T-helper 2 cell treated with Interferon-gamma antibody and Interleukin-4, amounts not matched to agents 100 ng/mL and 5 ng/mL, for 36 hours (primary cell): ENCODE measurements around the gene CAPG. TPM values are rescaled to one million over a fixed set of nuclear protein-coding genes. Genes with fewer than 3 reads are reported as not detected.
"Not testable (repeated sequence)": the region's sequence is repeated elsewhere in the genome, so short reads cannot be mapped to it uniquely, and the experiment has no call there.

Experiments
- intact Hi-C: fragments of 100-400 bp; cut with micrococcal nuclease; formaldehyde crosslinking; loops from one replicate; pipeline ENCODE4 v1.15.1; 2023
- total RNA-seq: library from RNA; stranded (reverse); gene quantifications from 2 replicates; pipeline ENCODE4 v1.2.3, GENCODE V29; 2022

CAPG gene
- total RNA-seq, 1 donor from 2014 or later = 407 TPM

GRCh38 chr2:85398426-85399182, 11.6 kb downstream of the CAPG start:
- intact Hi-C loops = no loop called here

- intact Hi-C loops = no loop called here
These were observed 12.2 kb downstream of the CAPG start for GRCh38 chr2:85397925-85398331.

DNA sequence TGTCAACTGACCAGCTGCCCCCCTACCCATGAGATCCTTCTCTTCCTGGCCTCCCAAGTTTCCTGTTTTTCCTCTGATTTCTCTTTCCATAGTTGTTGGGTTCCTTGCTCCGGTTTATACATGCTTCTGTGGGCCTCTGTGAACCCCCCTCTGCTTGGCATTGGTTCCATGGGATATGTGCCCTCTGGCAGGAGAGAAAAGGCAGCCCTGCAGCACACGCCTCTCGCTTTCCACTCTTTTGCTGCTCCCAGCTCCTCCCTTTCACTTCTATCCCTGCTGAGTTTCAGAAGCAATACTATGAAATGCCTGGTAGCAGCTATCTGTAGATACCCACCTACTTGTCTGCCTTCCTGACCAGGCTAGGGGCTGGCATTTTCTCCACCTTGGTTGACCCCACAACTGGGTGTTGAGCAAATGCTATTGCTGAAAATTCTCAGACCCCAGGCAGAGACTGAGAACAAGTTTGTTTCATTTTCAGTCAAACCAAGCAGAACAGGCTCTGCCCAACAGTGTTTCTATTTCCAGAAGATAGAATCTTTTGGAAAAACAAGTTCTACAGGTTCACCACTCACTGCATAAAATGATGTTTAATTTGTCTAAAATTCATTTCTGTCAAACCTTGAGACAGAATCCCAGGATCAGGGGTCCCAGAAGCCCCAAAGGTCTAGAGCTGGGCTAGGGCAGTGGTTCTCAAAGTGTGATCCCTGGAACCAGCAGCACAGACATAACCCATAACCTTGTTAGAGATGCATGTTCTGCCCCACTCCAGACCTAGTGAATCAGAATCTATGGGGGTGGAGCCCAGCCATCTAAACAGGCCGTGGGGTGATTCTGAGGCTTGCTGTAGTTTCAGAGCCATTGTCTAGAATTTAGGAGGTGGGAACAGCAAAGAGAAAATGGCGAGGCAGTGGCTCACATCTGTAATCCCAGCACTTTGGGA, 13.4 kb downstream of the CAPG start:
- intact Hi-C loops = no loop called here

GRCh38 chr2:85395912-85396475, 14.2 kb downstream of the CAPG start:
- intact Hi-C loops = no loop called here

DNA sequence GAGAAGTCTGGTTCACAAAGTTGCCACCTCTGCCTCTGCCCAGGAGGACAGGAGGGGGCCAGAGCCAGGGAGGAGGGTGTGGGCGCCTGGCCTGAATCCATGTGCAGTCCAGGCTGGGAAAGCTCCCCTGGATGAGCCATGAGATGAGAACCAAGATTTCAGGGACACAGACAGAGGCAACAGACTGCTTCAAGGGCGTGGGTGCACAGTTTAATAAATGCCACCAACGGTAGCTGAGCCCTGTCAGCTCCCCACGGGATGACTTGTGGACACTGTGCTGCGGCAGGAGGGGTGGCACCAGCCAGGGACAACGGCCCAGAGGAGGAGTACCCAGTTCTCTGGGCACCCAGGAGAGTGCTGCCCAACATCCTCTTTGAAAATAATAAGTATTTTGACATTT, 15.2 kb downstream of the CAPG start:
- intact Hi-C loops = loop anchor here (5.0 kb wide), 1 partner anchor 43 kb away; the partner anchor contains the start of genes ELMOD3 and RETSAT

DNA sequence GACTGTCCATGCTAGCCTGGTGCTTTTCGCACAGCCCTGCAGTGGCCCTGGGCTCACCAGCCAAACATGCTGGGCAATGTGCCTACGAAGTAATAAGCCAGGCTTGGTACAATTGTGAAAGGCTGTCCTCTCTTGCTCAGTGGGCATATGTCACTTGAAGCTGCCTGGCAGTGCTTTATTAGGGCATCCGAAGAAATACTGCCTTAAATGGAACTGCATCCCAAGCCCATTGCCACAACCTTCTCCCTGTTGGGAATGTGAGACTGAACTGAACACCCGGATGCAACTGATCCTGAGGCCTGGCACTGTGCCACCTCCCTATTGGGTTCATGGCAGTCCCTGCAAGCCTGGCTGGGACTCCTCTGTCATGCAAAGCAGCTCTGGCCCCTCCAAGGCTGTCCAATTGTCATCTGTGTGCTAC, 15.9 kb downstream of the CAPG start:
- intact Hi-C loops = loop anchor here (5.0 kb wide), 1 partner anchor 42 kb away; the partner anchor contains the start of genes ELMOD3 and RETSAT

- intact Hi-C loops = loop anchor here (5.0 kb wide), 1 partner anchor 42 kb away; the partner anchor contains the start of genes ELMOD3 and RETSAT
These were observed 16.3 kb downstream of the CAPG start for GRCh38 chr2:85393836-85394235.

- intact Hi-C loops = loop anchor here (1.0 to 5.0 kb wide), 3 partner anchors 28 to 161 kb away; partner anchors contain the start of genes ELMOD3, RETSAT and SH2D6
These were observed 19.1 kb downstream of the CAPG start for GRCh38 chr2:85390941-85391669.

DNA sequence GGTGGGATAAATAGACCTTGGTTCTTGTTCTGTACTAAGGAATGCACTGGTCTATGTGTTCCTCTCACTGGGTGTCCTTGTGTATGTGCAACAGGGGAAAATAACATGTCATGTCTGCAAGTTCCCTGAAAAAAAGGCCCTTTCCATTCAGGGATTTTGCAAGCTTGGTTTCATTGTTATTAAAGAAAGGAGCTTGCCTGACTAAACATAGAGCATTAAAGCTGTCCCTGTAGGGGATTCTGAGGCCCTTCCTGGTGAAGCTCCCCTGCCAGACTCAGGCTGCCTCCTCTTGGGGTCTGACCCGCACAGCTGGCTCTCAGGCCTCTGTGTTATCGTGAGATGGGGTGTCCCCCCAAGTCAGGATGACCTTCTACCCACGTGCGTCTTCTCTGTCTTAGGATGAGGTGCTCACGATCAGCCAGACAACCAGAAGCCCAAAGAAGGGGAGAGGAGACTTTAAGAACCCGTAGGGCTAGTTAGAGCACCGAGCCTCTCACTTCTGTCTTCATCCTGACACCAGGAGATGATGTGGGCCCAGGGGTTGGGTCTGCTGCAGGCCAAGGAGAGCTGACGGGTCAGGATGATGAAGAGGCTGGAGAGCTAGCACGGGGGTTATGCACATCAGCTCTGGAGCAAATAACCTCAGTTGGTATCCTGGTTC, 21.2 kb downstream of the CAPG start:
- intact Hi-C loops = no loop called here

- intact Hi-C loops = no loop called here
These were observed 22.4 kb downstream of the CAPG start for GRCh38 chr2:85387754-85388153.

DNA sequence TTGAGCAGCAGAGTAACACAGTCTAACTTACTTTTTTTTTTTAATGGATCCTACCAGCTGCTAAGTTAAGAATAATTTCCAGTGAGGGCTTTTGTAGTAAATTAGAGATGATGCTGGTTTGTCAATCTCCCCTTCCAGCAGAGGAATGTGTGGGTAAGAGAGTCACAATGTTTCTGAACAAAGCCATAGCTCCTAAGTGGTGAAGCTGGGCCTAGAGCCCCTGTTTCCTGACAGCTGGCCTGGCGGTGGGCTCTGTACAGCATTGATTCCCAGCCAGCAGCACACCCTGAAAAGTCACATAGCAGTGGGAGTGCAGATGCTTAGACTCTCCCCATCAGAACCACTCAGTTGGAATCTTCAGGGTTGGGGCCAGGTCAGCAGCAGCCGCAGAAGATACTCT, 24.4 kb downstream of the CAPG start:
- intact Hi-C loops = no loop called here

DNA sequence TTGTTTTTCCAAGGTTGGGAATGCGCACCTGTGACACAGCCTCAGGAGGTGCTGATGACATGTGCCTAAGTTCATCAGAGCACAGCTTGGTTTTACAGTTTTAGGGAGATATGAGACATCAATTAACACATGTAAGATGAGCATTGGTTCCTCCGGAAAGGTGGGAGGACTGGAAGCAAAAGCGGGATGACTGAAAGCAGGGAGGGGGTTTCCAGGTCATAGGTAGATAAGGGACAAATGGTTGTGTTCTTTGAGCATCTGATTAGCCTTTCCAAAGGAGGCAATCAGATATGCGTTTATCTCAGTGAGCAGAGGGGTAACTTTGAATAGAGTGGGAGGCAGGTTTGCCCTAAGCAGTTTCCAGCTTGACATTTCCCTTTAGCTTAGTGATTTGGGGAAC, 26.3 kb downstream of the CAPG start:
- intact Hi-C loops = no loop called here

- intact Hi-C loops = not testable (repeated sequence)
These were observed 27.0 kb downstream of the CAPG start for GRCh38 chr2:85383151-85383550.

DNA sequence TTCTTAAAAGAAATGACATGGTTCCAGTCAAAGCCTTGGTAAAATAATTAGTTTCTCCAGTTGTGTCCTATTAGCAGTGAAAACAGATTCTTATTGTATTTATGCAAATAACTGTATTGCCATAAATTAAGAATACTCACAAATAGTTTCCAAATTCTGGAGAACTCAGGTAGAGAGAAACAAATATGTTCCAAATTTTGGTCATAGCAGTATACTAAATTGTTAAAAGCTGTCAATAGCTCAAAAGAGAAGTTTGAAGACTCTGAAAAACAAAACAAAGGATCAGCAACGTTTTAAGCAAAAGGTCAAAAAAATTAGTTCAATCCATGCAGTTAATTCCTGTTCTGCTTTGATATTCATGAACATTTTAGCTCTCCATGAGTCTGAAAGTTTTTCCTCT, 30.1 kb downstream of the CAPG start:
- intact Hi-C loops = no loop called here

- intact Hi-C loops = no loop called here
These were observed 31.9 kb downstream of the CAPG start for GRCh38 chr2:85378257-85378656.

DNA sequence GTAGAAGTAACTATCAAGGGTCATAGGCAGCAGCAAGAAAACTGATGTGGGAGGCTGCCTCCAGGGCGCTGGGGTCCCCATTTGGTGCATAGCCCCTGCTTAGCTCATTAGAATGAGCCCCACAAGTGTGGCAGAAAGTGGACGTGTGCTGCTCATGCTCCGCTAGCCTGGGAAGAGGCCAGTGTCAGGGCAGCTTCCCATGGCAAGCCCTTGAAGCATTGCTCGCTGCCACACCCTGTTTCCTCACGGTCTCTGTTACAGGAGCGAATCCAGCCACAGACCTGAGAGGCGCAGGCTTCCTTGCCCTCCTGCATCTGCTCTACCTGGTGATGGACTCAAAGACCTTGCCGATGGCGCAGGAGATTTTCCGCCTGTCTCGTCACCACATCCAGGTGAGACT, 33.1 kb downstream of the CAPG start:
- intact Hi-C loops = no loop called here

DNA sequence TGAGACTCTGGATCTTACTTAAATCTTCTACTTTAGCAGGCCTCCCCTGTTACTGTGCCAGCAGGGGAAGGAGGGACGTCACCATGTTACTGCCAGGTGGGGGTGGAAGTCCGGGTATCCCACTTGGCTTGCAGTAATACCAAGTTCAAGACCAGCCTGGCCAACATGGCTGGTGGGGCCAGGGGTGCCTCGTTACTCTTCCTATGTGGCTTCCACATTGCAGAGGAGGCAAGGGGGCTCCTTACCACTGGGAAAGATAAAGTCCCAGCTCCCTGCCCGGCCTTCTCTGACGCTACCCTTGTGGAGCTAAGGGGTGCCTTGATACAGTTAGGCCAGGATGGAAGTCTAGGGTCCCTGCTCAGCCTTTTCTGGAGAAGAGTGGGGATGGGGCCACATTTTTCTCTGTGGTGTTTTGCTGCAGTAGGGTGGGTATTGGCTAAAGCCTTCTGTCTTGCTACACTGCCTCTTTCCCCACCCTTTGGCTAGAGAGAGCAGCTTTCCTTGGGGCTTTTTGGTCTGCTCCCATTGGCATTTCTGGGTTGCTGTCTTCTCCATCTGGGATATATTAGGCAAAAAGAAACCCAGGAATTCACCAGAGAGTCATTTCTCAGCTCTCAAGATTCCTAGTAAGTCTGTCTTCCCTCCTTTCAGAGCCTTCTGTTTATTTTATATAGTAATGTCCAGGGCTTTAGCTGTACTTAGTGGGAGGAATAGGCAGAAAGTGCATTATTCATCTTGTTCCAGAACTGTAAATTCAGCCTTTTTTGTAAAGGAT, 33.7 kb downstream of the CAPG start:
- intact Hi-C loops = no loop called here

DNA sequence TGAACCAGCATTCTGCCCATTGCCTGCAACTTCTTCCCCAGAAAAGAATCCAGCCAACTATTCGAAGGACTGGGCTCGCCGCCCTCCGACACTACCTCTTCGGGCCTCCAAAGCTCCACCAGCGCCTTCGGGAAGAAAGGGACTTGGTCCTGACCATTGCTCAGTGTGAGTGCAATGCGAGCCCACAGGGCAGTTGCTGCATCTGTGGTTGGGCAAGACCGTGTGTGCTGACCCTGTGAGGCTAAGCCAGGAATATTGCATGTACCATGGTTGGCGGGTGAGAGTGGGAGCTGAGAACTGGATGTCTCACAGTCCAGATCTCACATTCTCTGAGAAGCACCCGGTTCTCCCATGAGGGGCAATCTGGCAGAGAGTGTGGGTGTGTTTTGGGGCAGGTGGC, 39.1 kb downstream of the CAPG start:
- intact Hi-C loops = no loop called here

- intact Hi-C loops = no loop called here
These were observed 40.7 kb downstream of the CAPG start for GRCh38 chr2:85369500-85369899.

DNA sequence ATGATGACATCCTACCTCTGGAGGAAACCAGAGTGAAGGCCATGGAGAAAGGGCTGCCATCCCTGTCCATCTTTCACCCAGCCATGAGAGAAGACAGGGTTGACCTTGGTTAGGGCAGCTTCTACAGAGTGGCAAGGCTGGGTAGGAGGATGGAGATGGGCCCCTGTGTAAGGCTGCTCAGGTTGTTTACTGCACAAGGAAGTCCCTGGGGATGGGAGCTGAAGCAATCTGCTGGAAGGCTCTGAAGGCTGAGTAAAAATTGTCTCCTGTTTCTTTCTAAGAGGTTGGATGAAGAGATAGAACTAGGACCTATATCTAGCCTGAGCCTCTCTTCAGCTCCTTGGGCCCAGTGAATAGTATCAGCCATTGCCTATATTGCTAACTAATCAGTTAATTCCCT, 41.2 kb downstream of the CAPG start:
- intact Hi-C loops = no loop called here
